Muscle of leg (tissue), 11 donors: ENCODE data around the gene RPL31. TPM values are rescaled to one million over a fixed set of nuclear protein-coding genes. Genes with fewer than 3 reads are reported as not detected.

Experiments
- DNase-seq: peaks from one replicate; pipeline ENCODE4 v3.0.0; 2013
- H3K27ac ChIP-seq: one replicate; pipeline ENCODE4 v1.5.1; 2013; ENCODE audit warnings: mild to moderate bottlenecking, low read length, control low read depth
- H3K27me3 ChIP-seq: one replicate; pipeline ENCODE4 v1.6.1; 2013; ENCODE audit warnings: low read length; ENCODE audit not compliant: control insufficient read depth, insufficient read depth
- H3K36me3 ChIP-seq: one replicate; pipeline ENCODE4 v1.6.1; 2013; ENCODE audit warnings: low read length; ENCODE audit not compliant: control insufficient read depth, insufficient read depth
- H3K4me1 ChIP-seq: one replicate; pipeline ENCODE4 v1.6.1; 2013; ENCODE audit warnings: low read length; ENCODE audit not compliant: control insufficient read depth, insufficient read depth
- H3K4me3 ChIP-seq: one replicate; pipeline ENCODE4 v1.5.1; 2013; ENCODE audit warnings: low read length, control low read depth
- H3K9me3 ChIP-seq: replicated peaks from 2 replicates; pipeline ENCODE4 v1.6.1; 2013; ENCODE audit warnings: low read depth, low read length; ENCODE audit not compliant: control insufficient read depth
- WGBS: methylation state at CpG from one replicate; pipeline ENCODE4 v1.1.5; 2013; ENCODE audit warnings: missing lambda C conversion rate; ENCODE audit not compliant: insufficient coverage; 5-methylcytosine and 5-hydroxymethylcytosine counted together
- polyA plus RNA-seq, 8 donors: library from polyadenylated mRNA; unstranded; fragments of 120-200 nt; gene quantifications; one replicate each; pipeline versions ENCODE4 v1.2.1 to v1.2.3, GENCODE V29; 2013; ENCODE audit warnings: inconsistent platforms in 1 of 8, low replicate concordance in 1 of 8; ENCODE audit not compliant: insufficient read length in 8 of 8, insufficient read depth in 1 of 8
- total RNA-seq: library from RNA; stranded (reverse); fragments of 120-200 nt; gene quantifications from one replicate; pipeline ENCODE4 v1.2.4, GENCODE V29; 2013

Gene RPL31
- total and polyA plus RNA-seq, 9 donors: 3,265 to 5,883 (median 3,883) TPM

DNA sequence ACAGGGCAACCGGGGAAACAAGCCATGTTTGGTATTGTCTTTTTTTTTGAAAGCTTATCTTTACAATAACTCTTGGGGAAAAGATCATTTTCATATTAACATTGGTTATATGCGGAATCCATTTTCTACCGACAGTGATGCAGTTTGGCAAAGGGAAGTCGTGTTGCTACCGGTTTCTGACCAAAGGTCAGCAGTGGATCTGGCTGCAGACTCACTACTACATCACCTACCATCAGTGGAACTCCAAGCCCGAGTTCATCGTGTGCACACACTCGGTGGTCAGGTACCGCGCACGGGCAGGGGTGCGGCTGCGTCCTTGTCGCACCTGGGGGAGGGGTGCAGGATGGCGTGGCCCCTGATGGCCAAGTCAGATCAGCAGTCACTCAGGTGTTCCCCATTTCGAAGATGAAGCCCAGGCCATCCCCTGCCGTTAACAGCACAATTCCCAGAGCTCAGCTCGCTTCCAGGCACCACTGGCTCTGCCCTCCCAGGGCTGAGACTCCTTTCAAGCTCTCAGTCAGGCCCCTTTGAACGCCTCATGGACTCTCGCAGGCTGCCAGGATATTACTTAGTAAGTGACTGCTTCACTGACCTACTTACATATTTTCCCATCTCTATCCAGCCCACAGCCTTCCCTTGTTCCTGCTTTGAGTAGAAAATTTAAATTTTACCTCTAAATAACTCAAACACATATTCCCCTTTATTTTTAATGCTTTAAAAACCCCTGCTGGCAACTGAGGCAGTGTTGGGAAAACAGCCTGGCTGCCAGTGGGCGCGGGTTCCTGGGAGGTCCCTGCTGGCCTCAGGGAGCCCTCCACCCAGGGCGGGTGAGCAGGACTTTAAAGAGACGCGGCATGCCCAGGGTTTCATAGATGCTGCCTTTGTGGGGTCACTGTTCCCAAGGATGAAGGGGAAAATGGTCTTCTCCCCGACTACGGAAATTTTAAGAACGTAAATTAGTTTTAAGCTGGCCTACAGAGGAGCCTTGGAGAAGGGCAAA is 33.6 kb upstream of the RPL31 start:
- Histone ChIP-seq H3K4me1 (peaks cover 8% of the 10 kb centered on the region), H3K4me3 (no peak overlapping the region), H3K36me3 (peaks cover 7% of the 10 kb centered on the region), H3K9me3 (no peaks in the 10 kb centered on the region), H3K27me3 (no peaks in the 10 kb centered on the region), H3K27ac (no peak overlapping the region)
- no peak for DNase-seq
- 88% methylated on average over 13 of the region's 28 CpGs for WGBS

DNA sequence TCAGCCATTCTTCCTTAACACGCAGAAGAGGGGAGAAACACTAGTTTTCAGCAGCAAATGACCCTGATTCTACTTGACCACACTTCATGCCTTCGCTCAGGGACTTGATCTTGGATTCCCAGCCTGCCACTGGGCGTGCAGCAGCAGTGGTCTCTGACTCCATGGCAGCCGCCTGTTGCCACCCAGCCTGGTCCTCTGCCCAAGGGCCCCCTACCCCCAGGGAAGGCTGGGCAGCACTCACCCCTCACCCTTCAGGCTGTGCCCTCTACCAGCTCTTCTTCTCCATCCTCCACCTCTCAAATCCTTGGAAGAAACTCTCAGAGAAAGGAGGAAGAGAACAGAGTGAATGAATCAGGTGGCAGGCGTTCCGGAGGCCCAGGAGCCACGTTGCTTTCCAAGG is 32.1 kb upstream of the RPL31 start:
- DNase-seq: no peak
- WGBS: 84% methylated on average over 5 of the region's 7 CpGs
- H3K27me3 ChIP-seq: no peaks in the 10 kb centered on the region
- H3K4me3 ChIP-seq: no peak overlapping the region
- H3K9me3 ChIP-seq: no peaks in the 10 kb centered on the region
- H3K36me3 ChIP-seq: peaks cover 7% of the 10 kb centered on the region
- peaks cover 2% of the 10 kb centered on the region for H3K4me1 ChIP-seq
- no peak overlapping the region for H3K27ac ChIP-seq

DNA sequence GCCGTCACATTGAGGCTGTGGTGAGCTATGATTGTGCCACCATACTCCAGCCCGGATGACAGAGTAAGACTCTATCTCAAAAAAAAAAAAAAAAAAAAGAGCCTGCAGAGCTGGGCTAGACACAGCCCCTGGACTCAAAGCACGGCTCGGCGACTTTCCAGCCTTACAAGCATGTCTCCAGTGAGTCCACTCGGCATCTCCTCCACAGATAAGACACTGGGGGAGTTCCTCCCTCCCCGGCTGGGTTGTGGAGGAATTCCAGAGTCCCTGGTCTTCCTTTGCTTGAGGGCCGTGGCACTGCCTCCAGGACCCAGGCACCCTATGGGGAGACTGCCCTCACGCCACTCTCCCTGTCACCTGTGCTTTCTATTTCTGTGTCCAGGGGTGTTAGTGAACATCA is 30.9 kb upstream of the RPL31 start:
- H3K4me1 ChIP-seq: peaks cover 4% of the 10 kb centered on the region
- H3K36me3 ChIP-seq: peaks cover 7% of the 10 kb centered on the region
- DNase-seq: no peak
- H3K4me3 ChIP-seq: no peak overlapping the region
- H3K27ac ChIP-seq: no peak overlapping the region
- WGBS: no CpG with 5 or more reads among the region's 9 CpGs
- no peaks in the 10 kb centered on the region for H3K27me3 ChIP-seq
- no peaks in the 10 kb centered on the region for H3K9me3 ChIP-seq

DNA sequence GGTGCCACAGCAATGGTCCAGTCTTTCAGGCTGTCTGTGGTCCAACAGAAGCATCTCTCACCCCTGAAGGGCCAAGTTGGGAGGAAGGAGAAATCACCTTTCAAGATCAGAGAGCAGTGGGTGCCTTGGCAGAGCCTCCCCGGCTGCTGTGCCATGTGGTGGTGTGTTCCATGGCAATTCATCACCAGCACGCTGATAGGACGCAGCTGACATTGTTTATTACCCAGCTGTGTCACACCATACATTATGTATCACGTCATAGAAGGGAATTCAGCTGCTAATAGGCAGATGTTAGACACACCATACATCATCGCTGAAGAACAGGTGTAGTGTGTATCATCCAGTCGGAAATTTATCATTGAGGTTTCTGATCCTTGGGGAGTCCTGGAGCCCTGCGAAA is 29.6 kb upstream of the RPL31 start:
- Histone ChIP-seq H3K27me3 (no peaks in the 10 kb centered on the region), H3K9me3 (no peaks in the 10 kb centered on the region), H3K36me3 (peaks cover 9% of the 10 kb centered on the region), H3K27ac (peak overlapping the region; percentile 40), H3K4me3 (no peak overlapping the region), H3K4me1 (peaks cover 16% of the 10 kb centered on the region)
- WGBS: 100% methylated on average over 1 of the region's 7 CpGs
- peak; percentile 50 for DNase-seq

DNA sequence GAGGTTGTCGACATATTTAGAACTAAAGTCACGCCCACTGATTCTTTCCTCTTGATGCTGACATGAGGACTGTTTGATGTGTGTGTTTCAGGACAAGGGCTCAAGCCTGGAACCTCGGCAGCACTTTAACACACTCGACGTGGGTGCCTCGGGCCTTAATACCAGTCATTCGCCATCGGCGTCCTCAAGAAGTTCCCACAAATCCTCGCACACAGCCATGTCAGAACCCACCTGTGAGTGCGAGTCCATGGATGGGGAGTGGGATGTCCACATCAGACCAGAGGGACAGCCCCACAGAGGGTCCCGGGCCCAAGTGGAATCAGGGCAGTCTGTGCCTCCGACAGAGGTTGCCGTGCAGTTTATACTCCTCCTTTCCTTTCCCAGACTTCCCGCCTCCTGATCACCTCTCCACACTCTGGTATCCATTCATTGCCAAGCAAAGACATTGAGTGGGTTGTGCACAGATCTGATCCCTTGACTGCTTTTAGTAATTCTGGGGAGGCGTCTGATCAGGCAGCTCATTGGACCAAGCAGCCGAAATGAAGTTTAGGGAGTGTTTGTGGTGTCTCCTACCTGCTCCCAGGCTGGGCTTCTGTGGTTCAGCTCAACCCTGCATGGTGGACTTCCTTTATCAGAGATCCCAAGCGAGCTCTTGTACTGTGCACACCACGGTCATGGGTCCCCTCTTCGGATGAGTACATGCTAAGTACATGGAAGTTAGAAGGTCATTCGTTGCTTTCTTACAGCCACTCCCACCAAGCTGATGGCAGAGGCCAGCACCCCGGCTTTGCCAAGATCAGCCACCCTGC is 27.2 kb upstream of the RPL31 start:
- Histone ChIP-seq H3K9me3 (no peaks in the 10 kb centered on the region), H3K36me3 (peaks cover 8% of the 10 kb centered on the region), H3K27me3 (no peaks in the 10 kb centered on the region), H3K27ac (no peak overlapping the region), H3K4me3 (no peak overlapping the region), H3K4me1 (peaks cover 22% of the 10 kb centered on the region)
- DNase-seq: no peak
- WGBS: 90% methylated on average over 9 of the region's 22 CpGs

DNA sequence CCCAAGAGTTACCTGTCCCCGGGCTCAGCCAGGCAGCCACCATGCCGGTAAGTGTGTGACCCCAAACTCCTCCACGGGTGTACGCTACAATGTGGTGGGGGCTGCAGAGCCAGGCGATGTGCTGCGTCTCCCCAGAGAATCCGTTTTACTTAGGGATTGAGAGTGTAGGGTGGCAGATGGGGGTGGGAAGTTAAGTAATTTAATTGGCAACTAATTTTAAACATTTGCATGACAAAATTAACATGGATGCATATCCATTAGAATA is 26.6 kb upstream of the RPL31 start:
- Histone ChIP-seq H3K27ac (no peak overlapping the region), H3K9me3 (no peaks in the 10 kb centered on the region), H3K4me3 (no peak overlapping the region), H3K27me3 (no peaks in the 10 kb centered on the region), H3K4me1 (peaks cover 22% of the 10 kb centered on the region), H3K36me3 (peaks cover 8% of the 10 kb centered on the region)
- 89% methylated on average over 4 of the region's 7 CpGs for WGBS
- no peak for DNase-seq

DNA sequence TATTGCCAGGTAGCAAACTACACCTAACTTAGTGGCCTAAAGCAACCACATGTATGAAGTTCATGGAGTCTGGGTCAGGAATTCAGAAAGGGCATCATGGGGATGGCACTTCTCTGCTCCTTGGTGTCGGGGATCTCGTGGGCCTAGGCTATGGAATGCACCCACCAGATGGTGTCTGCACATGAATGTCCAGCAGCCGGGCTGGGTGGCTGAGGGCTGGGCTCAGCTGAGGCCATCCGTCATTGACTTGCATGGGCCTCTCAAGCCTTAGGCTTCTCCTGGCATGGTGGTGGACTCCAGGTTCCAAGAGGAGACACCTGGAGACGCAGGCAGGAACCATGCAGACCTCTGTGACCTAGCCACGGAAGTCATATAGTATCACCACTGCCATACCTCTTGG is 26.0 kb upstream of the RPL31 start:
- peaks cover 8% of the 10 kb centered on the region for H3K36me3 ChIP-seq
- no peaks in the 10 kb centered on the region for H3K9me3 ChIP-seq

DNA sequence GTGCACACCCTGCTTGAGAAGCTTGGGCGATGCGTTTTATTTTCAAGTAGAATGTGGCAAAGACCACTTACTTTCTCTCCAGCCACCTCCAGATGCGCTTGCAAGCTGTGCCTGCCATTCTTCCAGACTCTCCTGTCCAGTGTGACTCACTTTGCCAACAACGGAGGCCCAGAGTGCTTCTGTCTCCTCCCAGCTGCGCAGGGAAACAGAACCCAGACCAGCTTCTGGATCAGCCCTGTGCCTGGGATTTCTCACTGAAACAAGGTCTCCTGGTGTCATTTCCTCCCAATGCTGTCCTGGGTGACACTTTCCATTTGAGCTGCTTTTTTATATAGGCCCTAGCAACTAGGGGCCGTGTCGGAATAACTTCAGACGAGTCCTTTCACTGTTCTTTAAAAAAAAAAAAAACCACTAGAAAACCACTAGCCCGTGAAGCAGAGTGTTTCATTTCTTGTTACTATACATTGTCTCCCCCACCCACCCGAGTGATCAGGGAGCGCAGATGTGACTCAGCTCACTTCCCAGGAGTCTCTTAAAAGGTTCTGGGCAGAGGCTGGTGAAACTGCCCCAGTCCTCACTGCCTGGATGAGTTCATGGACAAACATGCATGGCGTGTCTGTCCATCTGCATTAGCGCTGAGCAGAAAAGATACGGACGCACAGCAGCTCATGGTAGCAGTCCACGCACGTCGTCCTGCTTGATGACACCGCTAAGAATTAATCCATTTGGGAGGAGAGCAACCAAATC is 25.3 kb upstream of the RPL31 start:
- no peaks in the 10 kb centered on the region for H3K9me3 ChIP-seq
- H3K36me3 ChIP-seq: peaks cover 8% of the 10 kb centered on the region
- H3K4me1 ChIP-seq: peaks cover 22% of the 10 kb centered on the region
- H3K27ac ChIP-seq: no peak overlapping the region
- peak; percentile 27 for DNase-seq
- no peaks in the 10 kb centered on the region for H3K27me3 ChIP-seq
- WGBS: 73% methylated on average over 13 of the region's 19 CpGs
- no peak overlapping the region for H3K4me3 ChIP-seq

More for the DNA sequence above, 26.0 kb upstream of the RPL31 start:
- Histone ChIP-seq H3K27ac (no peak overlapping the region), H3K4me3 (no peak overlapping the region), H3K27me3 (no peaks in the 10 kb centered on the region), H3K4me1 (peaks cover 22% of the 10 kb centered on the region)
- WGBS: 88% methylated on average over 4 of the region's 6 CpGs
- DNase-seq: no peak

DNA sequence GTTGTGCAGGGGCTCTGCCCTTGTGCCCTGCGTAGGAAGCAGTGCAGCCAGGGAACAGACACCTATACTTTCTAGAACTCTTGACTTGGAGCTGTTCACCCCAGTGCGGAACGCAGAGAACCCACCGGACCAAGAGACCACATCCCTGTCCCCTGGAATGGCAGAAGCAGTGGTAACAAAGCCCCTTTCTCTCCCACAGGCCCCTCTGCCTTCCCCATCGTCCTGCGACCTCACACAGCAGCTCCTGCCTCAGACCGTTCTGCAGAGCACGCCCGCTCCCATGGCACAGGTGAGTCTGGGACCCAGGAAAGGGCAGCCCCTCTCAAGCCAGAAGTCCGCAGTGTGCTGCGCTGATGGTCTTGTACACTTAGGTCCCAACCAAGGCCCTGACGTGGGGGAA is 24.6 kb upstream of the RPL31 start:
- Histone ChIP-seq H3K4me3 (no peak overlapping the region), H3K27ac (peak overlapping the region; percentile 15), H3K9me3 (no peaks in the 10 kb centered on the region), H3K4me1 (peaks cover 20% of the 10 kb centered on the region), H3K36me3 (peaks cover 8% of the 10 kb centered on the region), H3K27me3 (no peaks in the 10 kb centered on the region)
- 85% methylated on average over 11 of the region's 12 CpGs for WGBS
- no peak for DNase-seq
